Measurements from ENCODE around the gene MACROD2.

DNA sequence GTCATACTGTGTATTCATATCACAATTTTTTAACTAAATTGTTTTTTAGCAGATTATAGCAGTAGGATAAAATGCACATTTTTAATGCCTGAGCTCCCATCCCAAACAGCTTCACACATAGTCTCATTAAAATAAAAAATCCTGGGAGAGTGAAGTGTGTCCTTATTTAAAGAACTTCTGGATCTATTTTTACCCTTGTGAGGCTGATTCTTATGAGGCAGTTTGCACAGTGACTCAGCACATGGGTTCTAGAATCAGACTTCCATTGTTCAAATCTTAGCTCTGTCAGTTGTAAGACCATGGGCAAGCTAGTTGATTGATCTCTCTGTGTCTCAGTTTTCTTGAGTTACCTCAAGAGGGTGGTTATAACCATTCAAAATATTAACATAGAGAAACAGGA, 72.3 kb downstream of the MACROD2 start:
- TF ChIP-seq POLR2A (IDR thresholded peaks at IDR 0.05) (no peak), CTCF (IDR thresholded peaks at IDR 0.05) (no peak), POLR2AphosphoS5 (IDR thresholded peaks at IDR 0.05) (no peak)
